Measurements from ENCODE around the gene SLX4IP. TPM values are rescaled to one million over a fixed set of nuclear protein-coding genes. Genes with fewer than 3 reads are reported as not detected.

SLX4IP gene
- total RNA-seq, 1 donor from 2014 or later, result 11.3 TPM

- DNase-seq (ENCODE audit: low spot score), result no peak
Observed at GRCh38 chr20:10663756-10664155, 228.7 kb downstream of the SLX4IP start.

DNA sequence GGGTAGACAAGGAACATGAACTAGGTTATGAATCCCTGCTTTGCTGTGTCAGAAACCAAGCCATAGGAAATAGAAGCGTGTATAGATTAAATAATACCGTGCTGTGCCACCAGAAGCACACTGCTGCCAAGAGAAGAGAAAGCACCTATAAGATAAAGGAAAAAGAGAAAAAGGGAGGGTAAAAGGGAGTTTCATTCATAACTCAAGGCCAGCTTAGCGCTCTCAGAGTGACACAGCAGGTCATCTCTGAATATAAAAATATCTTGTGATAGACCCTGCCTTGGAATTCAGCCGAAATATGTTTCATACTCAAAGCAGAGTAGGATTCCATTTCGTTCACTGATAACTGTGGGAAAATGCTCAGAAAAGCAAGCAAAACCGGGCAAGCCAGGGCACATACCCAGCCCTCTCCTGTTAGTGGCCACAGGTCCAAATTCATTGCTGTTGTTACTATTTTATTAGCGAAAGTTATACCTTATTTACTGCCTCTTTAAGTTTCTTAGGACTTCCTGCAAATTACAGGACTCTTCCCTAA, 230.0 kb downstream of the SLX4IP start:
- DNase-seq (ENCODE audit: low spot score), result no peak

DNA sequence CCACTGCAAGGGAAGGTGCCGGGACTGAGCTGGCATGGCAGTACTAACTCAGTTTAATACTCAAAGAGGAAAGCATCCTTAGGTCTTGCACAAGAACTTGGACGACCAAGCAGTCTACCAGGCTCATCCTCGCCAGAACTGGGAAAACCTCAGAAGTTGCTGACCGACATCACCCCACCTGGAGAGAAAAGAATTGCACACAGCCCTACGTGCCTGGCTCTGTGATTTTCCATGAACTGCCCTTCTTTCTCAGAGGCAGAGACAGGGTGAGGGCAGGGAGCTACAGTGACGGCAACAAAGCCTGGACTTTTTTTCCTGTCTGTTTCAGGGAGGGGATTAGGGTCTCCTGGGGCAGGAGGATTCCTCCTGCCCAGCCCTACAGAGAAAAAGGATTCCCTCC, 230.7 kb downstream of the SLX4IP start:
- no peak for DNase-seq (ENCODE audit: low spot score)

GRCh38 chr20:10666221-10667076, 231.3 kb downstream of the SLX4IP start:
- DNase-seq (ENCODE audit: low spot score), result no peak

- DNase-seq (ENCODE audit: low spot score), result no peak
Observed at GRCh38 chr20:10667077-10667401, 231.9 kb downstream of the SLX4IP start.

DNA sequence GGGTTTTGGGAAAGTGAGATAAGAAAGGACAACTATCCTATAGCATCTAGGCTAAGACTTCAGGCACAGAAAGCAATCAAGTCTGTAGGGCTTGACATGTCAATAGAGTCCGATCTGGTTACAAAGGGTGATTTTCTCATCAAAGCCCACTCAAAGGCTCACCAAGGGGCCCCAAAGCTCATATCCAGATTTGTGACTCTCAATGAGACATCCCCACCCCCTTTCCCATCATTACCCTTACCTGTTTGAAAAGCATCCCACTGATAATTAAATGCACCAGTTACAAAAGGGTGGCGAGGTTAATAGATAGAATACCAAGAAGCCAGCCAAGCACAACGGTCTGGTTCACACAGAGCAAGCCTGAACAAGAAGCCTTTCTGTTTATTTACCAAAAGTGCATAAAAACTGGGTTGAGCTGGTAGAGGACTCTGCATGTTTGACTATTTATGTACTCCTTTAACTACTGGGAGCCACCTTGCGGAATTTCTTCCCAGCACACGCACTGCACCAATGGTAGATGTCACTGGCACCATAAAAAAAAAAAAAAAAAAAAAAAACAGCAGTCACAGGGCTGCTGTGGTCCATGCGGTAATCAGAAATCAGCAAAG, 232.6 kb downstream of the SLX4IP start:
- DNase-seq (ENCODE audit: low spot score), result no peak

- no peak for DNase-seq (ENCODE audit: low spot score)
Observed at GRCh38 chr20:10668677-10669368, 233.7 kb downstream of the SLX4IP start.

GRCh38 chr20:10669843-10670446, 234.8 kb downstream of the SLX4IP start:
- DNase-seq (ENCODE audit: low spot score), result no peak

DNA sequence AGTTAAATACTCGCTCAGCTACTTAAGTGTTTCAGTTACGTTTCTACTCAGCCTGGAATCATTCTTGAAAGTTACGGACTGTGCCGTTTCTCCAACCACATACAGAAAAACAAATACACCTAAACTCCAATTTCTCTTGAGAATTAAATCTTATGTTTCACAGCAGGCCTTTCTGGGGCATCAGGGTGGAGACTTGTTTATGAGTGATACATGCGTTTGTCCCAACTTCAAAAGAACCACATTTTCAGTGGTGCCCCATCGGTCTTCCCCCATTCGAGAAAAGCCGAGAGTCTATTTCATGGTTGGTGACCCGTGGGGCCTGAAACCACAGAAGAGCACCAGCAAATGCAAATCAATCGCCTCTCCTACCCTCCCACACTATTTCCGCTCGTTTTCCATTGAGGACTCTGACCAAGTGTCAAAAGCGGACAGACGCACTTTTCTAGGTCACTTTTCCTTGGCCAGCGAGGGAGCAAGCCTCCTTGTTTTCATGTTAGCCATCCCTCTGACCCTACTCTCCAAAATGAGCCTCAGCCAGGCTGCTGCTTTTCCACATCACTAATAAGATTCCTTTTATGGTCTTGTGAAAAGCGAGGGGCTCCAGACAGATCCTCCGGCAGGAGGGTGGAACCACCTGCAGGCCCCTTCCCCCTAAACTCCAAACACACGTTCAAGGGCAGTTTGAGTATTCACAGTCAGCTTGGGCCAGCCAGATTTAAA, 235.6 kb downstream of the SLX4IP start:
- no peak for DNase-seq (ENCODE audit: low spot score)

DNA sequence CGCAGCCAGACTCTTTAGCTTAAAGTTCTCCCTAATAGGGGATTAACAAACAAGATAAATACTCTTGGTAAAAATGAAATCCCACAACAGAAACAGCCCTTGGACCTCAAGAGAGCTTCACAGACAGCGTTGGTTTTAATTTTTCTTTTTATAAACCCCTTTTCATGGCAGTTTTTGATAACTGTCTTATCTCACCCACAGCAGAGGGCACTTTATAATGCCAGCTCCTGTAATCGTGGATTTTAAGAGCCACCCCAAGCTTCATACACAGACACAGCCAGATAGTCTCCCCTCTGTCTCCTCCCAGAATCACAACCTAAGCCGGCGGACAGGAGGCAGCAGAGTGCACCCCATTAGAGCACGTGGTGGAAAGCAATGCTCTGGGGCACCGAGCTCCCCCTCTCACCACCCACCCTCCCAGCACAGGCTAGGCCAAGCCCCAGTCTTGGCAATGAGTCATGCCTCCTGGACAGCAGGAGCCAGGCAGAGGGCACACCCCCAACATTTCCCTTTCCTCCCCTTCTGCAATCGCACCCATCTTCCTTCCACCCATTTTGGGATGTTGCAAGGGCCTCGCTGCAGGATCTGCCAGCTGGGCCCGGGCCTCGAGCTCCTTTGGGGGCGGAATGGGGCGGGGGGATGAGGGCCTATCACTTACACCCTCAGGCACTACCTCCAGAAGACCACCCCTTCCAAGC, 236.3 kb downstream of the SLX4IP start:
- DNase-seq (ENCODE audit: low spot score), result peak; percentile 75

GRCh38 chr20:10671919-10672623, 237.0 kb downstream of the SLX4IP start:
- no peak for DNase-seq (ENCODE audit: low spot score)

DNA sequence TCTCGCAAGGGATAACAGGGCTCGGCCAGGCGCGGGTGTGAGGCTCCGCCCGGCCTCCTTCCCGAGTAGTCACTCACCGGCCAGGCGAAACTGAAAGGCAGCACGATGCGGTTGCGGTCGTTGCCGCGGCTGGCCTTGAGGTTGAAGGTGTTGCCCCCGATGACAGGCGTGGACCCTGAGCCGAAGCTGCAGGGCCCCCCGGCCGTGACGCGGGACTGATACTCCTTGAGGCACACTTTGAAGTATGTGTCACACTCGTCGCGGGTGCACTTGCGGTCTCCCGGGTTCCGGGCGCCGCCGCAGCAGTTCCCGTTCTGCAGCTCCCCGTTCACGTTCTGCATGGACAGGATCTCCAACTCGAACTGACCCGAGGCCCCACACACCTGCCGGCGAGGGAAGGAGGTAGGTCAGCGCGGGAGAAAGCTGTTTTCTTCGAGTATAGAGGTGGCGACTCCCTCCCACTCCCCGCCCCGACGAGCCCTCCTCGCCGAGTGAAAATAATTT, 237.6 kb downstream of the SLX4IP start:
- peak; percentile 38 for DNase-seq (ENCODE audit: low spot score)

GRCh38 chr20:10673176-10673841, 238.2 kb downstream of the SLX4IP start:
- no peak for DNase-seq (ENCODE audit: low spot score)

DNA sequence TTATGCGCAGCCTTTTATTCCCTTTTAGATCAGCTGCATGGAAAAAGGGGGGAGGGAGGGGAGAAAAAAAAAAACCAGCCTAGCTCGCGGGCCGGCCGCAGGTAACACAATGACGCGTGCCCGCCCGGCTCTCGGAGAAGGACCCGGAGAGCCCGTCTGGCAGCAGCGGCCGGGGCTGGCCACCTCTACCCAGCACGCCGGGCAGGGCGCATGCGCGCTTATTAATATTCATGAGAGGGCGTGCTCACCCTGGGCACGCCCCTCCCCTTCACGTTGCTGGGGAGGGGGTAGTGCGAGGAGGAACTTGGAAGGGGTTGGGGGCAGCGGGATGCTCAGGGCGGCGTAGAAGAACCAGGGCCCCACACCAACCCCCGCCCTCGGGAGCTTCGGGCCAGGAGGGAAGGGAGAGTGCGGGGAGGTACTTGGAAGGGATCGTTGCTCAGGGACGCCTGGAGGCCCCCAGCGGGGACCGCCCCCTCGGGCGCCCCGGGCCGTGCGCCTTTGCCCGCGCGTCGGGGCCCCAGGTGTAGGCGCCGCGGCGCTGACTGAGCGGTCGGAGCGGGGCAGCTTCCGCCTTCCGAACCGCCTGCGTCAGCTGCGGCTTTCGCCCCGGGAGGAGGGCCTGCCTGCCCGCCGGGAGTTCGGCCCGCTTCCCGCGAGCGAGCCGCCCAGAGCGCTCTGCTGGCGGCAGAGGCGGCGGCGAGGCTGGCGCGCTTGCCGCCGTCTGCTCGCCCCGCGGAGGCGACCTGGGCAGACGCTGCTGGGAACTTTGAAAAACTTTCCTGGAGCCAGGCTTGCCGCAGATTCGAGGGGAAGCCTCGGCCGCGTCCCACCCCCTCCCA, 239.0 kb downstream of the SLX4IP start, which contains the start of gene JAG1:
TSS of gene JAG1 (minus strand) at position 158 of the 842 bp plus-strand sequence. CDS start 469 bp downstream, outside the sequence.
- DNase-seq (ENCODE audit: low spot score), result peak; percentile 96

GRCh38 chr20:10674684-10675449, 239.8 kb downstream of the SLX4IP start:
- peak; percentile 79 for DNase-seq (ENCODE audit: low spot score)

DNA sequence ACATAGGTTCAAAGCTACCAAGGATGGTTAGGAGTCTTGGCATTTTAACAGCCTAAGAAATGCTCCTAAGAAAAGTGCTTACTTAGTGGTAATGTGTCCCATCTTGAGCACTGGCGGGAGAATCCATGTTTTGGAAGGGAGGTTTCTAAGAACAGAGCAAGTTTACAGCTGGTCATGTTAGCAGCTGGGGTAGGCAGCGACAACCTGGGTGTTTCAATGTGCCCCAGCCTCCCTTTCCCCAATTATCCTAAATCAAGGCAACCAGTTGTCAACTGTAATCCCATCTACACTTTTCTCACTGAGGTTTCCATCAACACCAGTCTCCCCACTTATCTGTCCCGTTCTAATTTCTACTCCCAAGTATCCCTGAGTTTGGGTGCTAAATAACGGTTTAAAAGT, 240.3 kb downstream of the SLX4IP start:
- no peak for DNase-seq (ENCODE audit: low spot score)

GRCh38 chr20:10676518-10676917, 241.4 kb downstream of the SLX4IP start:
- DNase-seq (ENCODE audit: low spot score), result no peak

All from mucosa of gallbladder (tissue), 1 donor.